HG02981 (cell line): ENCODE measurements around the gene HDAC7.

Experiments
- ATAC-seq: cut with Tn5 transposase; IDR thresholded peaks from one replicate; pipeline ENCODE4 v1.9.1; 2021; ENCODE audit warnings: mild to moderate bottlenecking, moderate library complexity; ENCODE audit not compliant: unreplicated experiment

Gene HDAC7

GRCh38 chr12:47750916-47751470 lies 68.7 kb downstream of the HDAC7 start:
- ATAC-seq: no peak

- ATAC-seq: no peak
Measured at GRCh38 chr12:47750229-47750798, 69.4 kb downstream of the HDAC7 start.

- ATAC-seq: no peak
Measured at GRCh38 chr12:47748899-47749298, 70.8 kb downstream of the HDAC7 start.

- ATAC-seq: no peak
Measured at GRCh38 chr12:47748507-47748828, 71.2 kb downstream of the HDAC7 start.

GRCh38 chr12:47747596-47748506 lies 71.9 kb downstream of the HDAC7 start:
- ATAC-seq: no peak

GRCh38 chr12:47747126-47747525 lies 72.6 kb downstream of the HDAC7 start:
- ATAC-seq: no peak

GRCh38 chr12:47746523-47746922 lies 73.2 kb downstream of the HDAC7 start:
- ATAC-seq: no peak

- no peak for ATAC-seq
Measured at GRCh38 chr12:47746073-47746472, 73.6 kb downstream of the HDAC7 start.

- no peak for ATAC-seq
Measured at GRCh38 chr12:47745485-47746041, 74.1 kb downstream of the HDAC7 start.

- no peak for ATAC-seq
Measured at GRCh38 chr12:47744778-47745436, 74.8 kb downstream of the HDAC7 start.

GRCh38 chr12:47744005-47744651 lies 75.6 kb downstream of the HDAC7 start:
- no peak for ATAC-seq

- ATAC-seq: no peak
Measured at GRCh38 chr12:47743311-47743860, 76.3 kb downstream of the HDAC7 start.

- no peak for ATAC-seq
Measured at GRCh38 chr12:47742253-47742825, 77.4 kb downstream of the HDAC7 start.

- ATAC-seq: no peak
Measured at GRCh38 chr12:47741340-47741703, 78.4 kb downstream of the HDAC7 start.

GRCh38 chr12:47740606-47741339 lies 78.9 kb downstream of the HDAC7 start:
- peak; percentile 43 for ATAC-seq

- ATAC-seq: peak; percentile 42
Measured at GRCh38 chr12:47739979-47740378, 79.7 kb downstream of the HDAC7 start.

- no peak for ATAC-seq
Measured at GRCh38 chr12:47739297-47739696, 80.4 kb downstream of the HDAC7 start.

- ATAC-seq: no peak
Measured at GRCh38 chr12:47737936-47738594, 81.6 kb downstream of the HDAC7 start.
